Liver (tissue), 9 donors: ENCODE data around the gene NOP9. TPM values are rescaled to one million over a fixed set of nuclear protein-coding genes. Genes with fewer than 3 reads are reported as not detected.

ENCODE experiments used
- DNase-seq: peaks from one replicate; pipeline ENCODE4 v3.0.0-alpha.2; 2017; ENCODE audit warnings: low spot score
- H3K27ac ChIP-seq, 2 donors: one replicate each; pipeline ENCODE4 v1.7.0; 2013; ENCODE audit warnings: inconsistent platforms in 2 of 2, low read length in 2 of 2, control low read depth in 1 of 2, low read depth in 1 of 2, mild to moderate bottlenecking in 1 of 2
- H3K27me3 ChIP-seq, 4 donors: one replicate each; pipeline versions ENCODE4 v1.6.1 to v1.7.0; 2013; ENCODE audit warnings: low read length in 3 of 4, inconsistent platforms in 1 of 4, mild to moderate bottlenecking in 1 of 4, moderate library complexity in 1 of 4; ENCODE audit not compliant: control insufficient read depth in 4 of 4, insufficient read depth in 4 of 4
- H3K36me3 ChIP-seq, 4 donors: one replicate each; pipeline versions ENCODE4 v1.6.1 to v1.7.0; 2013; ENCODE audit warnings: low read length in 3 of 4, mild to moderate bottlenecking in 3 of 4, low read depth in 1 of 4, moderate library complexity in 1 of 4; ENCODE audit not compliant: control insufficient read depth in 4 of 4, insufficient read depth in 3 of 4
- H3K4me1 ChIP-seq, 4 donors: one replicate each; pipeline versions ENCODE4 v1.6.1 to v1.7.0; 2013; ENCODE audit warnings: low read length in 3 of 4, mild to moderate bottlenecking in 3 of 4, moderate library complexity in 1 of 4; ENCODE audit not compliant: control insufficient read depth in 4 of 4, insufficient read depth in 4 of 4
- H3K4me3 ChIP-seq, 3 donors: one replicate each; pipeline versions ENCODE4 v1.6.1 to v1.7.0; 2013; ENCODE audit warnings: low read length in 3 of 3, control low read depth in 1 of 3, low read depth in 1 of 3, mild to moderate bottlenecking in 1 of 3
- H3K9ac ChIP-seq, 2 donors: one replicate each; pipeline ENCODE4 v1.7.0; 2013; ENCODE audit warnings: low read length in 2 of 2, mild to moderate bottlenecking in 2 of 2, moderate library complexity in 2 of 2, control low read depth in 1 of 2, low read depth in 1 of 2
- H3K9me3 ChIP-seq, 4 donors: one replicate each; pipeline versions ENCODE4 v1.6.1 to v1.7.0; 2013; ENCODE audit warnings: low read length in 3 of 4; ENCODE audit not compliant: control insufficient read depth in 4 of 4
- ATF3 ChIP-seq: IDR thresholded peaks from 2 replicates; pipeline ENCODE4 v1.6.1; 2016; ENCODE audit warnings: antibody characterized with exemption
- CTCF ChIP-seq: fragments of 150-350 bp; IDR thresholded peaks from 2 replicates; pipeline ENCODE4 v1.5.1; 2017; ENCODE audit warnings: improper control_type of control experiment, low read depth, low read length; ENCODE audit not compliant: missing input control
- EGR1 ChIP-seq, 2 donors: IDR thresholded peaks; 2 replicates each; pipeline ENCODE4 v1.6.1; 2016 to 2018; ENCODE audit warnings: antibody characterized with exemption in 2 of 2, low read depth in 2 of 2
- FOXA1 ChIP-seq: IDR thresholded peaks from 2 replicates; pipeline ENCODE4 v1.6.1; 2016; ENCODE audit warnings: antibody characterized with exemption
- FOXA2 ChIP-seq: IDR thresholded peaks from 2 replicates; pipeline ENCODE4 v1.6.1; 2016; ENCODE audit warnings: antibody characterized with exemption
- GABPA ChIP-seq, 2 donors: IDR thresholded peaks in 1 of 2; conservative IDR thresholded peaks in 1 of 2; 2 replicates each; pipeline ENCODE4 v1.6.1; 2016; ENCODE audit warnings: antibody characterized with exemption in 2 of 2, mild to moderate bottlenecking in 1 of 2, moderate library complexity in 1 of 2
- HNF4A ChIP-seq, 2 donors: conservative IDR thresholded peaks; 2 replicates each; pipeline ENCODE4 v1.6.1; 2016; ENCODE audit warnings: antibody characterized with exemption in 2 of 2, mild to moderate bottlenecking in 2 of 2
- HNF4G ChIP-seq: IDR thresholded peaks from 2 replicates; pipeline ENCODE4 v1.6.1; 2016; ENCODE audit warnings: antibody characterized with exemption
- JUND ChIP-seq, 2 donors: IDR thresholded peaks; 2 replicates each; pipeline ENCODE4 v1.6.1; 2016; ENCODE audit warnings: antibody characterized with exemption in 2 of 2
- NR2F2 ChIP-seq: IDR thresholded peaks from 2 replicates; pipeline ENCODE4 v1.6.1; 2016; ENCODE audit warnings: antibody characterized with exemption
- RAD21 ChIP-seq, 2 donors: IDR thresholded peaks; 2 replicates each; pipeline ENCODE4 v1.6.1; 2016; ENCODE audit warnings: antibody characterized with exemption in 2 of 2, mild to moderate bottlenecking in 2 of 2
- RXRA ChIP-seq, 2 donors: IDR thresholded peaks; 2 replicates each; pipeline ENCODE4 v1.6.1; 2017 to 2018; ENCODE audit warnings: antibody characterized with exemption in 2 of 2, mild to moderate bottlenecking in 1 of 2
- SP1 ChIP-seq: IDR thresholded peaks from 2 replicates; pipeline ENCODE4 v1.6.1; 2018; ENCODE audit warnings: antibody characterized with exemption, mild to moderate bottlenecking
- TAF1 ChIP-seq: conservative IDR thresholded peaks from 2 replicates; pipeline ENCODE4 v1.6.1; 2016; ENCODE audit warnings: antibody characterized with exemption, mild to moderate bottlenecking
- YY1 ChIP-seq: IDR thresholded peaks from 2 replicates; pipeline ENCODE4 v1.6.1; 2016; ENCODE audit warnings: antibody characterized with exemption, mild to moderate bottlenecking
- ZBTB33 ChIP-seq: IDR thresholded peaks from 2 replicates; pipeline ENCODE4 v1.6.1; 2016; ENCODE audit warnings: antibody characterized with exemption
- WGBS: extraction: QIAGEN DNeasy Blood & Tissue Kit; methylation state at CpG from one replicate; pipeline ENCODE4 v1.1.7; 2013; 5-methylcytosine and 5-hydroxymethylcytosine counted together
- polyA plus RNA-seq, 2 donors: library from polyadenylated mRNA; stranded (reverse) in 1 of 2; unstranded in 1 of 2; fragments of 200-250 nt in 1 of 2; fragments of >200 nt in 1 of 2; fragmentation: Nextera tagmentation in 1 of 2; extraction: Ambion mirVana in 1 of 2; gene quantifications; one replicate each; pipeline versions ENCODE4 v1.2.1 to v1.2.3, GENCODE V29; 2013 to 2015
- total RNA-seq, 2 donors: library from RNA; depleted of rRNA; stranded (reverse); fragments of >200 nt; gene quantifications; one replicate each; pipeline ENCODE4 v1.2.3, GENCODE V29; 2014
- TF ChIP-seq, protein P1 (sequence below): IDR thresholded peaks from 2 replicates; pipeline ENCODE4 v1.6.1; 2016; ENCODE audit warnings: antibody characterized with exemption, mild to moderate bottlenecking
- TF ChIP-seq, protein P2 (sequence below): IDR thresholded peaks from 2 replicates; pipeline ENCODE4 v1.6.1; 2016; ENCODE audit warnings: antibody characterized with exemption
- donor health status: healthy.
- donor health status: healthy.
- donor health status: healthy.
- donor health status: healthy.
- donor health status: healthy.

Gene NOP9, protein sequence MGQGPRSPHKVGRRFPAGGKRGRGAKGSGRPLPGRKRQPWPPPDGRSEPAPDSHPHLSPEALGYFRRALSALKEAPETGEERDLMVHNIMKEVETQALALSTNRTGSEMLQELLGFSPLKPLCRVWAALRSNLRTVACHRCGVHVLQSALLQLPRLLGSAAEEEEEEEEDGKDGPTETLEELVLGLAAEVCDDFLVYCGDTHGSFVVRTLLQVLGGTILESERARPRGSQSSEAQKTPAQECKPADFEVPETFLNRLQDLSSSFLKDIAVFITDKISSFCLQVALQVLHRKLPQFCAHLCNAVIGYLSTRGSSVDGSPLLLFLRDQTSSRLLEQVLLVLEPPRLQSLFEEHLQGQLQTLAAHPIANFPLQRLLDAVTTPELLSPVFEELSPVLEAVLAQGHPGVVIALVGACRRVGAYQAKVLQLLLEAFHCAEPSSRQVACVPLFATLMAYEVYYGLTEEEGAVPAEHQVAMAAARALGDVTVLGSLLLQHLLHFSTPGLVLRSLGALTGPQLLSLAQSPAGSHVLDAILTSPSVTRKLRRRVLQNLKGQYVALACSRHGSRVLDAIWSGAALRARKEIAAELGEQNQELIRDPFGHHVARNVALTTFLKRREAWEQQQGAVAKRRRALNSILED
- 10 to 100 TPM; 12.3 to 18.2 TPM for total RNA-seq
- polyA plus RNA-seq, result 1 to 10 TPM; 3.8 to 7.1 TPM

DNA sequence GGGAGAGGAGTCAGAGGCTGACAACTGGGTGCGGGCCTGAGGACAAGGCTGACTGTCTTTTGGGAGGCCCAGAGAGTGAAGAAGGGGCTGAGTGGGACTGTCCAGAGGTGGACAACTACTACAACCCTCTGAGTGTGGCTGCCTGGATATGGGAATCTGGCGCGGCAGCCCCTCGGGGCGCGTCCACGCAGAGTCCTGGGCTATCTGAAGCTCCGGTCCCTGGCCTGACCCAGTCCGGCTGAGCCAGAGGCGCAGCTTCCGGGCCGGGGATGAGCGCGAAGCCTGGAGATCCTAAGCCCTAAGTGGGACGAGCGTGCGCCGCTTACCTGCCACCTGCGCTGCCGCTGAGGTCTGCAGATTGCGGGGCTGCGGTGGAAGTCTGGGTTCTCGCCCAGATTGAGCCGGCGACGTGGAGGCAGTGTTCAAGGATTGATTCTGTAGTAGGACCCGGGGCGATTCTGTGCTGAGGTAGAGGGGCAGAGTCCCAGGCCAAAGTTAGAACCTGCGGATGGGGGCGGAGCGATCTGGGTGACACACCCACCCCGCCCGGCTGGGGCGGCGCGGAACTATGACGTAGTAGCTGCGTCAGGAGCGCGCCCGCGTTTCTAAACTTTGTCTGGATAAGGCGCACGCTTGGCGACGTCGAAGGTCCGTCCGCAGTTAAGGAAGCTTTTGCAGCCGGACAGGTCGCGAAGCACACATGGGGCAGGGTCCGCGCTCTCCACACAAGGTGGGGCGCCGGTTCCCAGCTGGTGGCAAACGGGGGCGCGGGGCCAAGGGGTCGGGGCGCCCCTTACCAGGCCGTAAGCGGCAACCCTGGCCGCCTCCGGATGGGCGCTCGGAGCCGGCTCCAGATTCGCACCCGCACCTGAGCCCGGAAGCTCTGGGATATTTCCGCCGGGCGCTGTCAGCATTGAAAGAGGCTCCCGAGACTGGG, at the start of gene NOP9, which contains the start of gene DHRS1:
Gene NOP9, plus strand, starts transcription at position 596 of the 937 bp plus-strand sequence. Its CDS starts 105 bp downstream, at position 701.
Gene DHRS1, minus strand, starts transcription at position 526 of the 937 bp plus-strand sequence. CDS start 674 bp downstream, outside the sequence.
- no peaks in the 10 kb centered on the region for H3K9me3 ChIP-seq
- peak within 1 kb of the TSS; percentile 71 to 80 for H3K9ac ChIP-seq
- H3K36me3 ChIP-seq, result peaks cover 7 to 40% (median 30%) of the 10 kb centered on the region in 4 donors
- peak; percentile 98 for DNase-seq
- peaks cover 8 to 82% (median 69%) of the 10 kb centered on the region in 4 donors for H3K4me1 ChIP-seq
- peak within 1 kb of the TSS; percentile 90 to 94 for H3K27ac ChIP-seq
- TF ChIP-seq EGR1 (IDR thresholded peaks at IDR 0.05; ENCODE audit: low read depth in 2 of 2), result peak in 1 of 2 donors; percentile 24
- TF ChIP-seq GABPA (IDR thresholded peaks at IDR 0.05 in 1 of 2, conservative IDR thresholded peaks at IDR 0.05 in 1 of 2), result peak in 1 of 2 donors; percentile 61
- TF ChIP-seq RAD21 (IDR thresholded peaks at IDR 0.05), result peak; percentile 10 to 38
- no peak for TF ChIP-seq ZBTB33
- TF ChIP-seq, protein P1, sequence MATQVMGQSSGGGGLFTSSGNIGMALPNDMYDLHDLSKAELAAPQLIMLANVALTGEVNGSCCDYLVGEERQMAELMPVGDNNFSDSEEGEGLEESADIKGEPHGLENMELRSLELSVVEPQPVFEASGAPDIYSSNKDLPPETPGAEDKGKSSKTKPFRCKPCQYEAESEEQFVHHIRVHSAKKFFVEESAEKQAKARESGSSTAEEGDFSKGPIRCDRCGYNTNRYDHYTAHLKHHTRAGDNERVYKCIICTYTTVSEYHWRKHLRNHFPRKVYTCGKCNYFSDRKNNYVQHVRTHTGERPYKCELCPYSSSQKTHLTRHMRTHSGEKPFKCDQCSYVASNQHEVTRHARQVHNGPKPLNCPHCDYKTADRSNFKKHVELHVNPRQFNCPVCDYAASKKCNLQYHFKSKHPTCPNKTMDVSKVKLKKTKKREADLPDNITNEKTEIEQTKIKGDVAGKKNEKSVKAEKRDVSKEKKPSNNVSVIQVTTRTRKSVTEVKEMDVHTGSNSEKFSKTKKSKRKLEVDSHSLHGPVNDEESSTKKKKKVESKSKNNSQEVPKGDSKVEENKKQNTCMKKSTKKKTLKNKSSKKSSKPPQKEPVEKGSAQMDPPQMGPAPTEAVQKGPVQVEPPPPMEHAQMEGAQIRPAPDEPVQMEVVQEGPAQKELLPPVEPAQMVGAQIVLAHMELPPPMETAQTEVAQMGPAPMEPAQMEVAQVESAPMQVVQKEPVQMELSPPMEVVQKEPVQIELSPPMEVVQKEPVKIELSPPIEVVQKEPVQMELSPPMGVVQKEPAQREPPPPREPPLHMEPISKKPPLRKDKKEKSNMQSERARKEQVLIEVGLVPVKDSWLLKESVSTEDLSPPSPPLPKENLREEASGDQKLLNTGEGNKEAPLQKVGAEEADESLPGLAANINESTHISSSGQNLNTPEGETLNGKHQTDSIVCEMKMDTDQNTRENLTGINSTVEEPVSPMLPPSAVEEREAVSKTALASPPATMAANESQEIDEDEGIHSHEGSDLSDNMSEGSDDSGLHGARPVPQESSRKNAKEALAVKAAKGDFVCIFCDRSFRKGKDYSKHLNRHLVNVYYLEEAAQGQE, result peak; percentile 91
- TF ChIP-seq YY1, result peak; percentile 65
- TF ChIP-seq FOXA1, result peak; percentile 48
- no peak for TF ChIP-seq CTCF
- TF ChIP-seq HNF4A (conservative IDR thresholded peaks at IDR 0.05), result peak; percentile 69 to 87
- TF ChIP-seq ATF3, result no peak
- no peak for TF ChIP-seq TAF1
- peak; percentile 27 to 58 for TF ChIP-seq RXRA (IDR thresholded peaks at IDR 0.05)
- no peak for TF ChIP-seq HNF4G
- TF ChIP-seq NR2F2, result no peak
- TF ChIP-seq FOXA2, result no peak
- TF ChIP-seq JUND (IDR thresholded peaks at IDR 0.05), result peak in 1 of 2 donors; percentile 66
- peak; percentile 74 for TF ChIP-seq SP1
- TF ChIP-seq, protein P2, sequence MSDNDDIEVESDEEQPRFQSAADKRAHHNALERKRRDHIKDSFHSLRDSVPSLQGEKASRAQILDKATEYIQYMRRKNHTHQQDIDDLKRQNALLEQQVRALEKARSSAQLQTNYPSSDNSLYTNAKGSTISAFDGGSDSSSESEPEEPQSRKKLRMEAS, result peak; percentile 81
- no peaks in the 10 kb centered on the region for H3K27me3 ChIP-seq
- H3K4me3 ChIP-seq, result peak within 1 kb of the TSS; percentile 80 to 86 (median 83)
- under 1% methylated on average over 75 of the region's 75 CpGs for WGBS
